ENCODE results near the gene KLHL30. TPM values are rescaled to one million over a fixed set of nuclear protein-coding genes. Genes with fewer than 3 reads are reported as not detected.

KLHL30 gene
- total and polyA plus RNA-seq, 2 experiments from 2014 or later: 0.07 TPM; not detected in 1

DNA sequence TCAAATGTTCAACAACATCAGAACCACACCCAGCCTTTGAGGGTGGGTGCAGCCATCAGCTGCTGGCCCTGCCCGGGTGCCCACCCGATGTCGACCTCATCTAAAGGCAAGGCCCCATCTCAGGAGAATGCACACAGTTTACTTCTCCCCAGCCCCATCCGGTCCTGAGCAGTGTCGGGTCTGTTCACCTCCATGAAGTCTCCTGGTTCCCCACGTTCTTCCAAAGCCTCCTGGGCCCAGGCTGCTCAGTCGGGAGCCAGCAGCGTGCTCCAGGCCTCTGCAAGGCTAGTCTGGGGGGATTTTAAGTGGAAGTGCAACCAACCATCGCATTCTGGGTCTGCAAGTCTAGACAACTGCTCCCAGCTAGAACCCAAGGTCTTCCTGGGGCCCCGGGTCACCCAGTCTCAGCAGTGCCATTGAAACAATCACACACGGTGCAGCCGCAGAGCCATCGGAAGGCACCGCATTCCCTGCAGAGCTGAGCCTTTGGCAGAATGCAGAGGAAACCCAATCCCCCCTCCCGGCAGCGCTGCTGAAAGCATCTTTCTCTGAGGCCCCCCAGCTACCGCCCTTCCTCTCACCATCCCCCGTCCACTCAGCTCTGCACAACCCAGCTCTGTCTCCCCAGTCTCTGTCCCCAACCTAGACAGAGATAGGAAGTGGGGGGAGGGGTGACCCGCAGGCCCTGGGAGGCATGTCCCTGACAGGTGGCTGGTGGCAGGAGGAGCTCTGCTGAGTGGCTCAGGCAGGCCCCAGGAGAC is 29.9 kb upstream of the KLHL30 start (continued):
- TF ChIP-seq, protein P1, sequence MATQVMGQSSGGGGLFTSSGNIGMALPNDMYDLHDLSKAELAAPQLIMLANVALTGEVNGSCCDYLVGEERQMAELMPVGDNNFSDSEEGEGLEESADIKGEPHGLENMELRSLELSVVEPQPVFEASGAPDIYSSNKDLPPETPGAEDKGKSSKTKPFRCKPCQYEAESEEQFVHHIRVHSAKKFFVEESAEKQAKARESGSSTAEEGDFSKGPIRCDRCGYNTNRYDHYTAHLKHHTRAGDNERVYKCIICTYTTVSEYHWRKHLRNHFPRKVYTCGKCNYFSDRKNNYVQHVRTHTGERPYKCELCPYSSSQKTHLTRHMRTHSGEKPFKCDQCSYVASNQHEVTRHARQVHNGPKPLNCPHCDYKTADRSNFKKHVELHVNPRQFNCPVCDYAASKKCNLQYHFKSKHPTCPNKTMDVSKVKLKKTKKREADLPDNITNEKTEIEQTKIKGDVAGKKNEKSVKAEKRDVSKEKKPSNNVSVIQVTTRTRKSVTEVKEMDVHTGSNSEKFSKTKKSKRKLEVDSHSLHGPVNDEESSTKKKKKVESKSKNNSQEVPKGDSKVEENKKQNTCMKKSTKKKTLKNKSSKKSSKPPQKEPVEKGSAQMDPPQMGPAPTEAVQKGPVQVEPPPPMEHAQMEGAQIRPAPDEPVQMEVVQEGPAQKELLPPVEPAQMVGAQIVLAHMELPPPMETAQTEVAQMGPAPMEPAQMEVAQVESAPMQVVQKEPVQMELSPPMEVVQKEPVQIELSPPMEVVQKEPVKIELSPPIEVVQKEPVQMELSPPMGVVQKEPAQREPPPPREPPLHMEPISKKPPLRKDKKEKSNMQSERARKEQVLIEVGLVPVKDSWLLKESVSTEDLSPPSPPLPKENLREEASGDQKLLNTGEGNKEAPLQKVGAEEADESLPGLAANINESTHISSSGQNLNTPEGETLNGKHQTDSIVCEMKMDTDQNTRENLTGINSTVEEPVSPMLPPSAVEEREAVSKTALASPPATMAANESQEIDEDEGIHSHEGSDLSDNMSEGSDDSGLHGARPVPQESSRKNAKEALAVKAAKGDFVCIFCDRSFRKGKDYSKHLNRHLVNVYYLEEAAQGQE (IDR thresholded peaks at IDR 0.05; ENCODE audit: unreplicated experiment): no peak
- TF ChIP-seq POLR2AphosphoS5 (IDR thresholded peaks at IDR 0.05; ENCODE audit: low read depth) (no peak), JUNB (IDR thresholded peaks at IDR 0.05; ENCODE audit: unreplicated experiment) (no peak), ZNF331 (CRISPR knock-in tag; IDR thresholded peaks at IDR 0.05; ENCODE audit: low read depth) (no peak), STAT1 (IDR thresholded peaks at IDR 0.05; ENCODE audit: unreplicated experiment) (no peak), ZNF114 (CRISPR knock-in tag; IDR thresholded peaks at IDR 0.05) (no peak), EZH2 (IDR thresholded peaks at IDR 0.05; ENCODE audit: low read depth, unreplicated experiment) (no peak), EZH2phosphoT487 (IDR thresholded peaks at IDR 0.05; ENCODE audit: unreplicated experiment) (no peak), CREB1 (CRISPR knock-in tag; IDR thresholded peaks at IDR 0.05; ENCODE audit: low read depth) (no peak)

DNA sequence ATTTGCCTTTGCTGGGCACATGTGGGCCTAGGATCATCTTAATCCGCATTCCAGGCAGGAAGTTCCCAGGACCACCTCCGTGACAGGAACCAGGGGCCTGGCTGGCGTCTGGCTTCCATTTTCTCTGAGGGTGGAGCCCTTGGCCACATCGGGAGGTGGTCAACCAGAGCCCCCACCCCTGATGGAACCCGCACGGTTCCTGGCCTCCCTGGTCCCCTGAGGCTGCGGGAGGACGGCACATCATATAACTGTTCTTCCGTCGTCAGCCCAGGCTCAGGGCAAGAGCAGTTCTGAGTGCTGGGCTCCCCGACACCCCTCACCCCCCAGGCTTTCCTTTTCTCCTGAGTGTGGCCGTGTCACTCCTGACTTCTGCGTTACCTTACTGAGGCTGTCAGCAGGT is 24.9 kb upstream of the KLHL30 start:
- no peak overlapping the region for H2AFZ ChIP-seq
- no peaks in the 10 kb centered on the region; the same call in 1 of the 2 replicates for H3K36me3 ChIP-seq (ENCODE audit: insufficient read depth)
- DNase-seq (ENCODE audit: low spot score): no peak
- no peaks in the 10 kb centered on the region for H3F3A ChIP-seq (replicated peaks; ENCODE audit: low read depth)
- H4K20me1 ChIP-seq (replicated peaks; ENCODE audit: insufficient read depth): no peaks in the 10 kb centered on the region
- H3K4me3 Mint-ChIP-seq: no peak overlapping the region
- peaks cover 13% of the 10 kb centered on the region; the same call in 2 of the 3 replicates for H3K9me3 Mint-ChIP-seq
- no peaks in the 10 kb centered on the region for H3K9me2 ChIP-seq (ENCODE audit: insufficient read depth)
- H3K4me1 Mint-ChIP-seq: peaks cover 14% of the 10 kb centered on the region
- no peak overlapping the region for H3K27ac ChIP-seq (ENCODE audit: low read depth)
- H3K36me3 Mint-ChIP-seq (ENCODE audit: low read depth): no peaks in the 10 kb centered on the region
- H3K4me2 ChIP-seq: no peak overlapping the region
- H3K4me3 ChIP-seq: no peak overlapping the region
- H3K27me3 Mint-ChIP-seq (ENCODE audit: insufficient read depth, low read depth, poor library complexity): peaks cover 11% of the 10 kb centered on the region
- no peaks in the 10 kb centered on the region for H3K79me2 ChIP-seq (replicated peaks; ENCODE audit: insufficient read depth)
- H3K27ac Mint-ChIP-seq: no peak overlapping the region
- no peak for ATAC-seq
- peaks cover 8% of the 10 kb centered on the region for H3K4me1 ChIP-seq (ENCODE audit: insufficient read depth)
- no peaks in the 10 kb centered on the region for H3K27me3 ChIP-seq (ENCODE audit: insufficient read depth)
- TF ChIP-seq, protein P1 (IDR thresholded peaks at IDR 0.05; ENCODE audit: unreplicated experiment): no peak
- TF ChIP-seq ZNF331 (CRISPR knock-in tag; IDR thresholded peaks at IDR 0.05; ENCODE audit: low read depth): no peak
- TF ChIP-seq ZNF114 (CRISPR knock-in tag; IDR thresholded peaks at IDR 0.05): no peak
- TF ChIP-seq, protein P2, sequence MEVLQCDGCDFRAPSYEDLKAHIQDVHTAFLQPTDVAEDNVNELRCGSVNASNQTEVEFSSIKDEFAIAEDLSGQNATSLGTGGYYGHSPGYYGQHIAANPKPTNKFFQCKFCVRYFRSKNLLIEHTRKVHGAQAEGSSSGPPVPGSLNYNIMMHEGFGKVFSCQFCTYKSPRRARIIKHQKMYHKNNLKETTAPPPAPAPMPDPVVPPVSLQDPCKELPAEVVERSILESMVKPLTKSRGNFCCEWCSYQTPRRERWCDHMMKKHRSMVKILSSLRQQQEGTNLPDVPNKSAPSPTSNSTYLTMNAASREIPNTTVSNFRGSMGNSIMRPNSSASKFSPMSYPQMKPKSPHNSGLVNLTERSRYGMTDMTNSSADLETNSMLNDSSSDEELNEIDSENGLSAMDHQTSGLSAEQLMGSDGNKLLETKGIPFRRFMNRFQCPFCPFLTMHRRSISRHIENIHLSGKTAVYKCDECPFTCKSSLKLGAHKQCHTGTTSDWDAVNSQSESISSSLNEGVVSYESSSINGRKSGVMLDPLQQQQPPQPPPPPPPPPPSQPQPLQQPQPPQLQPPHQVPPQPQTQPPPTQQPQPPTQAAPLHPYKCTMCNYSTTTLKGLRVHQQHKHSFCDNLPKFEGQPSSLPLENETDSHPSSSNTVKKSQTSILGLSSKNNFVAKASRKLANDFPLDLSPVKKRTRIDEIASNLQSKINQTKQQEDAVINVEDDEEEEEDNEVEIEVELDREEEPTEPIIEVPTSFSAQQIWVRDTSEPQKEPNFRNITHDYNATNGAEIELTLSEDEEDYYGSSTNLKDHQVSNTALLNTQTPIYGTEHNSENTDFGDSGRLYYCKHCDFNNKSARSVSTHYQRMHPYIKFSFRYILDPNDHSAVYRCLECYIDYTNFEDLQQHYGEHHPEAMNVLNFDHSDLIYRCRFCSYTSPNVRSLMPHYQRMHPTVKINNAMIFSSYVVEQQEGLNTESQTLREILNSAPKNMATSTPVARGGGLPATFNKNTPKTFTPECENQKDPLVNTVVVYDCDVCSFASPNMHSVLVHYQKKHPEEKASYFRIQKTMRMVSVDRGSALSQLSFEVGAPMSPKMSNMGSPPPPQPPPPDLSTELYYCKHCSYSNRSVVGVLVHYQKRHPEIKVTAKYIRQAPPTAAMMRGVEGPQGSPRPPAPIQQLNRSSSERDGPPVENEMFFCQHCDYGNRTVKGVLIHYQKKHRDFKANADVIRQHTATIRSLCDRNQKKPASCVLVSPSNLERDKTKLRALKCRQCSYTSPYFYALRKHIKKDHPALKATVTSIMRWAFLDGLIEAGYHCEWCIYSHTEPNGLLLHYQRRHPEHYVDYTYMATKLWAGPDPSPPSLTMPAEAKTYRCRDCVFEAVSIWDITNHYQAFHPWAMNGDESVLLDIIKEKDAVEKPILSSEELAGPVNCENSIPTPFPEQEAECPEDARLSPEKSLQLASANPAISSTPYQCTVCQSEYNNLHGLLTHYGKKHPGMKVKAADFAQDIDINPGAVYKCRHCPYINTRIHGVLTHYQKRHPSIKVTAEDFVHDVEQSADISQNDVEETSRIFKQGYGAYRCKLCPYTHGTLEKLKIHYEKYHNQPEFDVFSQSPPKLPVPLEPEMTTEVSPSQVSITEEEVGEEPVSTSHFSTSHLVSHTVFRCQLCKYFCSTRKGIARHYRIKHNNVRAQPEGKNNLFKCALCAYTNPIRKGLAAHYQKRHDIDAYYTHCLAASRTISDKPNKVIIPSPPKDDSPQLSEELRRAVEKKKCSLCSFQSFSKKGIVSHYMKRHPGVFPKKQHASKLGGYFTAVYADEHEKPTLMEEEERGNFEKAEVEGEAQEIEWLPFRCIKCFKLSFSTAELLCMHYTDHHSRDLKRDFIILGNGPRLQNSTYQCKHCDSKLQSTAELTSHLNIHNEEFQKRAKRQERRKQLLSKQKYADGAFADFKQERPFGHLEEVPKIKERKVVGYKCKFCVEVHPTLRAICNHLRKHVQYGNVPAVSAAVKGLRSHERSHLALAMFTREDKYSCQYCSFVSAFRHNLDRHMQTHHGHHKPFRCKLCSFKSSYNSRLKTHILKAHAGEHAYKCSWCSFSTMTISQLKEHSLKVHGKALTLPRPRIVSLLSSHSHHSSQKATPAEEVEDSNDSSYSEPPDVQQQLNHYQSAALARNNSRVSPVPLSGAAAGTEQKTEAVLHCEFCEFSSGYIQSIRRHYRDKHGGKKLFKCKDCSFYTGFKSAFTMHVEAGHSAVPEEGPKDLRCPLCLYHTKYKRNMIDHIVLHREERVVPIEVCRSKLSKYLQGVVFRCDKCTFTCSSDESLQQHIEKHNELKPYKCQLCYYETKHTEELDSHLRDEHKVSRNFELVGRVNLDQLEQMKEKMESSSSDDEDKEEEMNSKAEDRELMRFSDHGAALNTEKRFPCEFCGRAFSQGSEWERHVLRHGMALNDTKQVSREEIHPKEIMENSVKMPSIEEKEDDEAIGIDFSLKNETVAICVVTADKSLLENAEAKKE (CRISPR knock-in tag; IDR thresholded peaks at IDR 0.05): no peak
- no peak for TF ChIP-seq EZH2 (IDR thresholded peaks at IDR 0.05; ENCODE audit: low read depth, unreplicated experiment)
- TF ChIP-seq NANOG (IDR thresholded peaks at IDR 0.05; ENCODE audit: borderline replicate concordance): no peak
- TF ChIP-seq CREB1 (CRISPR knock-in tag; IDR thresholded peaks at IDR 0.05; ENCODE audit: low read depth): no peak
